Activated CD8-positive, alpha-beta memory T cell treated with anti-CD3 and anti-CD28 coated beads, Interleukin-2, amount 10 ng/mL, durations not matched to agents 7 days and 5 days (primary cell): ENCODE results near the gene ANKRD18B. TPM values are rescaled to one million over a fixed set of nuclear protein-coding genes. Genes with fewer than 3 reads are reported as not detected.
"Not testable (repeated sequence)": the region's sequence is repeated elsewhere in the genome, so short reads cannot be mapped to it uniquely, and the experiment has no call there.

Experiments
- ATAC-seq: fragments of 150-1000 bp; cut with Tn5 transposase; one replicate; pipeline ENCODE4 v1.10.0; 2021; ENCODE audit warnings: moderate library complexity
- CTCF ChIA-PET: fragments of 350-600 bp; sonication (Branson Sonifier 250); formaldehyde crosslinking; loops from one replicate; lab custom pipeline; 2021; ENCODE audit warnings: antibody characterized with exemption; lab: Charles Lee
- DNase-seq: peaks from one replicate; pipeline ENCODE4 v3.0.0-alpha.2; 2020
- H3K27ac Mint-ChIP-seq: one replicate; pipeline ENCODE4 v1.8.0; 2021; ENCODE audit warnings: mild to moderate bottlenecking, mixed read lengths
- H3K27me3 Mint-ChIP-seq: one replicate; pipeline ENCODE4 v1.8.0; 2021; ENCODE audit warnings: mixed read lengths
- H3K36me3 Mint-ChIP-seq: one replicate; pipeline ENCODE4 v1.8.0; 2021; ENCODE audit warnings: mild to moderate bottlenecking, mixed read lengths
- H3K4me1 Mint-ChIP-seq: one replicate; pipeline ENCODE4 v1.8.0; 2021; ENCODE audit warnings: mixed read lengths
- H3K4me3 Mint-ChIP-seq: one replicate; pipeline ENCODE4 v1.8.0; 2021; ENCODE audit warnings: mild to moderate bottlenecking, moderate library complexity, mixed read lengths
- H3K9me3 Mint-ChIP-seq: one replicate; pipeline ENCODE4 v1.8.0; 2022; ENCODE audit warnings: low read depth, mixed read lengths
- total RNA-seq, 2 experiments: library from RNA; stranded (reverse); gene quantifications; one replicate each; pipeline ENCODE4 v1.2.3, GENCODE V29; 2021

The ANKRD18B gene
- under 1 TPM; 0.33 to 0.79 TPM for total RNA-seq

GRCh38 chr9:33523397-33524305 lies at the start of gene ANKRD18B:
TSS of gene ANKRD18B (plus strand) at chr9:33524251. CDS start at chr9:33524490, 239 bp downstream.
- not testable (repeated sequence) for H3K4me1 Mint-ChIP-seq, H3K9me3 Mint-ChIP-seq, H3K27ac Mint-ChIP-seq, H3K36me3 Mint-ChIP-seq
- ATAC-seq (peak; percentile 99), DNase-seq (peak; percentile 71)
- Mint-ChIP-seq H3K27me3 (peaks cover 70% of the 10 kb centered on the region), H3K4me3 (peak within 1 kb of the TSS; percentile 74)
- CTCF ChIA-PET: interaction anchor here (0.6 to 1.5 kb wide), 7 partner anchors 23 to 198 kb away, joined by 3 to 5 read pairs (median 4); partner anchors contain the start of gene NOL6

DNA sequence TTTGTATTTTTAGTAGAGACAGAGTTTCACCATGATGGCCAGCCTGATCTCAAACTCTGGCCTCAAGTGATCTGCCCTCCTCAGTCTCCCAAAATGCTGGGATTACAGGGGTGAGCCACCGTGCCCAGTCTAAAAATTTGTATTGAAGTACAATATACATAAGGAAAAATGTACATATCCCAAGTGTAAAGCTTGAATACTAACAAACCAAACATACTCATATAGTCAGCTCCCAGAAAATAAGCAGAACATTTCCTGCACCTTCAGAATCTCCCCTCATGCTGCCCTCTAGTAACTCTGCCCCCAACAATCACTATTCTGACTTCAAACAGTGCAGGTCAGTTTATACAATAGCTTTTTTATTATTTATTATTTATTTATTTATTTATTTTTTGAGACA lies 48.7 kb upstream of the ANKRD18B start:
- H3K36me3 Mint-ChIP-seq: peaks cover 12% of the 10 kb centered on the region
- no peaks in the 10 kb centered on the region for H3K9me3 Mint-ChIP-seq
- no peak overlapping the region for H3K4me3 Mint-ChIP-seq
- no peak for ATAC-seq
- H3K27me3 Mint-ChIP-seq: no peaks in the 10 kb centered on the region
- no peak overlapping the region for H3K27ac Mint-ChIP-seq
- CTCF ChIA-PET: interaction anchor here (0.8 to 2.8 kb wide), 4 partner anchors 9 to 101 kb away, joined by 4 to 14 read pairs (median 9); no protein-coding TSS in a partner anchor
- H3K4me1 Mint-ChIP-seq: peaks cover 30% of the 10 kb centered on the region
- no peak for DNase-seq

- no peak overlapping the region for H3K4me3 Mint-ChIP-seq
- CTCF ChIA-PET: interaction anchor here (1.0 to 2.5 kb wide), 3 partner anchors 10 to 34 kb away, joined by 3 to 14 read pairs (median 4); partner anchors contain the start of gene AQP3
- no peaks in the 10 kb centered on the region for H3K27me3 Mint-ChIP-seq
- no peak for DNase-seq
- H3K9me3 Mint-ChIP-seq: no peaks in the 10 kb centered on the region
- no peak overlapping the region for H3K27ac Mint-ChIP-seq
- H3K36me3 Mint-ChIP-seq: peaks cover 6% of the 10 kb centered on the region
- H3K4me1 Mint-ChIP-seq: peaks cover 25% of the 10 kb centered on the region
- ATAC-seq: no peak
These were observed 47.5 kb upstream of the ANKRD18B start for GRCh38 chr9:33476503-33476902.

DNA sequence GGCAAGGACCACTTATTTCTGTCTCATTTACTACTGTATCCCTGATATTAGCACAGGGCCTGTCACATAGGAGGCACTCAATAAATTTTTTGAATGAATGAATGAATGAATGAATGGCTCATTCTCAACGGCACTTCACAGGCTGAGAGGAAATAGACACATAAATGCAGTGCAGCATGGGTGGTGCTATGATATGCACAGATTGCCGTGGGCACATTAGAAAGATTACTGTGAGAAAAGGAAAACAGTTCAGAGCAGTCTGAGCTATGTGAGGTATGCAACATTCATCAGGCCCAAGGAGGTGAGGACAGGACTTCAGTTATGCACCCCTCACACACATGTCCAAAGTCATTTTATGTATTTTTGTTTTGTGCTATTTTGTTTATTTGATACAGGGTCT lies 43.9 kb upstream of the ANKRD18B start:
- Mint-ChIP-seq H3K27ac (no peak overlapping the region), H3K9me3 (no peaks in the 10 kb centered on the region), H3K4me1 (no peaks in the 10 kb centered on the region), H3K36me3 (no peaks in the 10 kb centered on the region), H3K4me3 (no peak overlapping the region), H3K27me3 (no peaks in the 10 kb centered on the region)
- no peak for DNase-seq
- no peak for ATAC-seq
- CTCF ChIA-PET: interaction anchor here (0.7 to 2.7 kb wide), 3 partner anchors 13 to 245 kb away, joined by 3 to 11 read pairs (median 4); partner anchors contain the start of gene NFX1

- H3K4me3 Mint-ChIP-seq: no peak overlapping the region
- no peaks in the 10 kb centered on the region for H3K36me3 Mint-ChIP-seq
- ATAC-seq (no peak), DNase-seq (no peak)
- H3K27ac Mint-ChIP-seq: no peak overlapping the region
- no peaks in the 10 kb centered on the region for H3K4me1 Mint-ChIP-seq
- no peaks in the 10 kb centered on the region for H3K9me3 Mint-ChIP-seq
- CTCF ChIA-PET: interaction anchor here (0.7 kb wide), 1 partner anchor 246 kb away, joined by 4 read pairs; no protein-coding TSS in a partner anchor
- no peaks in the 10 kb centered on the region for H3K27me3 Mint-ChIP-seq
These were observed 43.1 kb upstream of the ANKRD18B start for GRCh38 chr9:33480976-33481375.

- H3K4me3 Mint-ChIP-seq, H3K36me3 Mint-ChIP-seq, H3K27ac Mint-ChIP-seq, H3K4me1 Mint-ChIP-seq, CTCF ChIA-PET, ATAC-seq, H3K9me3 Mint-ChIP-seq, H3K27me3 Mint-ChIP-seq, DNase-seq: not testable (repeated sequence)
These were observed 38.7 kb upstream of the ANKRD18B start for GRCh38 chr9:33485312-33485711.

GRCh38 chr9:33489066-33489465 lies 35.0 kb upstream of the ANKRD18B start:
- ATAC-seq (no peak), DNase-seq (no peak)
- Mint-ChIP-seq H3K27ac (no peak overlapping the region), H3K9me3 (no peaks in the 10 kb centered on the region), H3K27me3 (peaks cover 9% of the 10 kb centered on the region), H3K4me3 (no peak overlapping the region), H3K36me3 (no peaks in the 10 kb centered on the region), H3K4me1 (peaks cover 3% of the 10 kb centered on the region)
- CTCF ChIA-PET: interaction anchor here (0.7 to 1.2 kb wide), 2 partner anchors 15 to 73 kb away, joined by 3 read pairs; partner anchors contain the start of gene NOL6

- H3K27ac Mint-ChIP-seq, H3K4me1 Mint-ChIP-seq, CTCF ChIA-PET, H3K4me3 Mint-ChIP-seq, DNase-seq, H3K9me3 Mint-ChIP-seq, H3K36me3 Mint-ChIP-seq, ATAC-seq: not testable (repeated sequence)
- H3K27me3 Mint-ChIP-seq: peaks cover 10% of the 10 kb centered on the region
These were observed 30.2 kb upstream of the ANKRD18B start for GRCh38 chr9:33493819-33494218.

DNA sequence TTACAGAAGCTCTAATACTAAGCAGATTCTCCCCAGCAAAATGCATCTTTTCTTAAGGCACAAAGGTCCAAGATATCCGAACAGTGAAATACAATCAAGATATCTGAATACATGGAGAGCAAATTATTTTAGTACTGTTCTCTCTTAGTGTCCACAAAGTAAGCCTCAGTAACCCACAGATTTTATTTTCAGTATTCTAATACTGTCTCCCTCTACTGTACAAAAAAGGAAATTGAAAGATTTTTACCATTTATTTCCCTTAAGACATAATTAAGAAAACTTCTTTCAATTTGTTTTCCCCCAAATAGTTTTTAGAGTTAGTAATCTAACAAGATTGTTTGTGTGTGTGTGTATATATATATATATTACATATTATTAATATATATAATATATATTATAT lies 25.7 kb upstream of the ANKRD18B start:
- no peak overlapping the region for H3K27ac Mint-ChIP-seq
- CTCF ChIA-PET: interaction anchor here (0.7 kb wide), 1 partner anchor 123 kb away, joined by 3 read pairs; no protein-coding TSS in a partner anchor
- ATAC-seq (no peak), DNase-seq (no peak)
- H3K36me3 Mint-ChIP-seq: no peaks in the 10 kb centered on the region
- H3K4me1 Mint-ChIP-seq: no peaks in the 10 kb centered on the region
- H3K4me3 Mint-ChIP-seq: no peak overlapping the region
- no peaks in the 10 kb centered on the region for H3K9me3 Mint-ChIP-seq
- peaks cover 7% of the 10 kb centered on the region for H3K27me3 Mint-ChIP-seq

DNA sequence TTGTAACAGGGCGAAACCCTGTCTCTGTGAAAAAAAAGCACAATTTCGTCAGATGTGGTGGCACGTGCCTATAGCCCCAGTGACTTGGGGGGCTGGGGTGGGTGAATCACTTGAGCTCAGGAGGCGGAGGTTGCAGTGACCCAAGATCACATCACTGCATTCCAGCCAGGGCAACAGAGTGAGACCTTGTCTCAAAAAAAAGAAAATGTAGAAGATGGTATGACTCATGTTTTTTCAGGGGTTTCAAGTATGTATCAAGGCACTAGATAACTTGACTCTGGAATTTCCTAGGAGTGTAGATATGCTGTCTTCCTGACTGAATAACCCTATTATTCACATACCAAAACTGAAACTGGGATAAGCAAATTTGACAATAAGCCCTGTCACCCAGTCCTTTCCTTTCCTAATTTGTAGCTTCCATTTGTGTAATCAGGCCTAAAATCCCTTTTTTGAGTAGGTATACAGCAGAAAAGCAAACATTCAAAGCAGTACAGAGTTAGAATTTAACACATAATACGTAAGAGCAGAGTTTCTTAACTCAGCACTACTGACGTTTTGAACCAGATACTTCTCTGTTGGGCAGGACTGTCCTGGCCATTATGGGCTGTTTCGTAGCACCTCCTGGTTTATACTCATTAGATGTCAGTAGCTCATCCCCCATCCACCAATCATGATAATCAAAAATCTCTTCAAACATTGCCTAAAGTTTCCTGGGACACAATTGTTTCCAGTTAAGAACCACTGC lies 17.3 kb upstream of the ANKRD18B start:
- DNase-seq (no peak), ATAC-seq (no peak)
- H3K27ac Mint-ChIP-seq: no peak overlapping the region
- no peaks in the 10 kb centered on the region for H3K27me3 Mint-ChIP-seq
- no peak overlapping the region for H3K4me3 Mint-ChIP-seq
- H3K36me3 Mint-ChIP-seq: peaks cover 1% of the 10 kb centered on the region
- no peaks in the 10 kb centered on the region for H3K9me3 Mint-ChIP-seq
- H3K4me1 Mint-ChIP-seq: peaks cover 3% of the 10 kb centered on the region
- CTCF ChIA-PET: no interaction called here

DNA sequence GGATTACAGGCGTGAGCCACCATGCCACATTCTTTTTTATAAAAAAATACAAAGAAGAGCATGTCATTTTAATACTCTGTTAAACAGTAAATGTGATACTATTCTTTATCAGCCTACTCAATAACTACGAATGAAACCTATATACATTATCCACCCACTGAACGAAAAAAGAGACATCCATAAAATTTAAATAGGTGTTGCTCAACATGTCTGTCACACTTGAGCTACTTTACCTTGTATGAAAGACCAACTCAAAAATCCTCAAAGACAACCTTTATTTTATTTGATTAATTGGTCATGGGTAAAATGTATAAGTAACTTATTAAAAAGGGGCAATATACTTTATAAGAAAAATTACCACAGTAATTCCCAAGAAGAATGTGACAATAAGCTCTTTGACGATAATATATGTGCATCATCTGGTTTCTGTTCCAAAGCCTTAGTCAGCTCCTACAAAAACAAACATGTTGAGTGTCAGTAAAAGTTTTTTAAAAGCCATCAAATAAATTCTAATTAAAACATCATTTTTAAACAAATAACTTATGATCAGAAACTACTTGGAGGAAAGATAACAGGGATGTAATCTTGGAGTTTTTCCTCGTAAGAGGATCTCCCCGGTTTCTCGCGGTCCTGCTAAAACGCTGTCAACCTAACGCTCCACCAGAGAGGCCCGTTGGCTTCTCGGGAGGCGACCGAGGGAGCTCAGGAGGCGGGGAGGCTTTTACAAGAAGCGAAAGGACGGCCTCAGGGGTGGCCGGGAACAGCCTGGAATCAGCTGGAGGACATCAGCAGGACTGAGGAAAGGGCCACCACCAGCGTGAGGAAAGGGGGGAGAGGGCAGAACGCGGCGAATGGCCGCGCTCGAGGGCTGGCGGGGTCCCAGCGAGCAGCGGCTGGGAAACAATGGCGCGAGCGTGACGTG lies 13.5 kb upstream of the ANKRD18B start:
- Mint-ChIP-seq H3K4me3 (peak overlapping the region; percentile 85), H3K27me3 (no peaks in the 10 kb centered on the region), H3K36me3 (peaks cover 1% of the 10 kb centered on the region), H3K9me3 (no peaks in the 10 kb centered on the region), H3K4me1 (peaks cover 3% of the 10 kb centered on the region), H3K27ac (peak overlapping the region; percentile 88)
- DNase-seq: peak; percentile 59
- ATAC-seq: peak; percentile 92
- CTCF ChIA-PET: interaction anchor here (0.8 to 1.1 kb wide), 3 partner anchors 8 to 35 kb away, joined by 3 to 4 read pairs (median 3); no protein-coding TSS in a partner anchor

DNA sequence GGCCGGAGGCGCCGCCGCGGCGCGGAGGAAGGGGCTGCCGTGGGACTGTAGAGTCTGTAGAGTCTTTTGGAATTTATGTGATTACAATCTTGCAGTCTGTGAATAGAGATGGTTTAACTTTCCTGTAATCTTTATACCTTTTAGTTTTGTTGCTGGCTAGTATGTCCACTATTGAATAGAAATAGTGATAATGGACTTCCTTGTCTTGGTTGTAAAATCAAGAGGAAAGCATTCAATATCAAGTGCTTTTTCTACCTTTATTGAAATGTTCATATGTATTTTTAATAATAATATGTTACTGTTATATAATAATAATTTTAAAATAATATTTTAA lies 12.9 kb upstream of the ANKRD18B start:
- H3K27me3 Mint-ChIP-seq, H3K9me3 Mint-ChIP-seq, ATAC-seq, H3K4me1 Mint-ChIP-seq, DNase-seq, H3K36me3 Mint-ChIP-seq: not testable (repeated sequence)
- H3K4me3 Mint-ChIP-seq: peak overlapping the region; percentile 85
- CTCF ChIA-PET: interaction anchor here (0.9 to 1.1 kb wide), 2 partner anchors 9 to 15 kb away, joined by 3 read pairs; no protein-coding TSS in a partner anchor
- peak overlapping the region; percentile 88 for H3K27ac Mint-ChIP-seq
